ENCODE data around the gene POMT1.
"Not testable (repeated sequence)": the region's sequence is repeated elsewhere in the genome, so short reads cannot be mapped to it uniquely, and the experiment has no call there.

The POMT1 gene

GRCh38 chr9:131511880-131512279 lies 9.2 kb downstream of the POMT1 start:
- H3K27ac ChIP-seq (ENCODE audit: low read depth, low read length) = no peak overlapping the region
- H3K79me2 ChIP-seq (ENCODE audit: control insufficient read depth, low read length) = no peaks in the 10 kb centered on the region
- H3K36me3 ChIP-seq (ENCODE audit: control insufficient read depth, low read length) = peaks cover 70% of the 10 kb centered on the region
- no peaks in the 10 kb centered on the region for H3K9me2 ChIP-seq (replicated peaks; ENCODE audit: control insufficient read depth, low read length)
- TF ChIP-seq CTCF (IDR thresholded peaks at IDR 0.05; ENCODE audit: low read depth, low read length, poor library complexity, severe bottlenecking) (no peak), EZH2phosphoT487 (IDR thresholded peaks at IDR 0.05; ENCODE audit: borderline replicate concordance, low read length) (no peak)
- no peaks in the 10 kb centered on the region for H4K20me1 ChIP-seq (ENCODE audit: control insufficient read depth, insufficient read depth, low read depth, low read length)
- H3F3A ChIP-seq (ENCODE audit: control insufficient read depth, insufficient read depth) = peaks cover 17% of the 10 kb centered on the region
- H3K4me1 ChIP-seq (ENCODE audit: control insufficient read depth, low read length) = no peaks in the 10 kb centered on the region
- peaks cover 17% of the 10 kb centered on the region for H3K9me3 ChIP-seq (ENCODE audit: control insufficient read depth, insufficient read depth, low read length)
- no peak overlapping the region for H3K4me2 ChIP-seq (ENCODE audit: low read length)
- H3K27me3 ChIP-seq (ENCODE audit: control insufficient read depth, low read length) = no peaks in the 10 kb centered on the region
- no peak overlapping the region for H3K4me3 ChIP-seq (ENCODE audit: low read length)

- Histone ChIP-seq H3K79me2 (ENCODE audit: control insufficient read depth, low read length) (no peaks in the 10 kb centered on the region), H3K27me3 (ENCODE audit: control insufficient read depth, low read length) (no peaks in the 10 kb centered on the region), H3K36me3 (ENCODE audit: control insufficient read depth, low read length) (peaks cover 67% of the 10 kb centered on the region), H3K4me1 (ENCODE audit: control insufficient read depth, low read length) (no peaks in the 10 kb centered on the region), H3K4me3 (ENCODE audit: low read length) (no peak overlapping the region), H3K27ac (ENCODE audit: low read depth, low read length) (no peak overlapping the region), H3K4me2 (ENCODE audit: low read length) (no peak overlapping the region), H3K9me2 (replicated peaks; ENCODE audit: control insufficient read depth, low read length) (no peaks in the 10 kb centered on the region), H3K9me3 (ENCODE audit: control insufficient read depth, insufficient read depth, low read length) (peaks cover 17% of the 10 kb centered on the region), H3F3A (ENCODE audit: control insufficient read depth, insufficient read depth) (peaks cover 17% of the 10 kb centered on the region), H4K20me1 (ENCODE audit: control insufficient read depth, insufficient read depth, low read depth, low read length) (no peaks in the 10 kb centered on the region)
- no peak for TF ChIP-seq CTCF (IDR thresholded peaks at IDR 0.05; ENCODE audit: low read depth, low read length, poor library complexity, severe bottlenecking)
- TF ChIP-seq EZH2phosphoT487 (IDR thresholded peaks at IDR 0.05; ENCODE audit: borderline replicate concordance, low read length) = no peak
Observed at GRCh38 chr9:131513177-131513576, 10.5 kb downstream of the POMT1 start.

GRCh38 chr9:131515559-131516031 lies 12.9 kb downstream of the POMT1 start:
- not testable (repeated sequence) for H4K20me1 ChIP-seq (ENCODE audit: control insufficient read depth, insufficient read depth, low read depth, low read length); H3K4me1 ChIP-seq (ENCODE audit: control insufficient read depth, low read length); H3K9me2 ChIP-seq (replicated peaks; ENCODE audit: control insufficient read depth, low read length); H3K27me3 ChIP-seq (ENCODE audit: control insufficient read depth, low read length); H3K4me3 ChIP-seq (ENCODE audit: low read length); H3K79me2 ChIP-seq (ENCODE audit: control insufficient read depth, low read length); H3K4me2 ChIP-seq (ENCODE audit: low read length)
- peaks cover 17% of the 10 kb centered on the region for H3K9me3 ChIP-seq (ENCODE audit: control insufficient read depth, insufficient read depth, low read length)
- peak overlapping the region; percentile 44 for H3K27ac ChIP-seq (ENCODE audit: low read depth, low read length)
- H3K36me3 ChIP-seq (ENCODE audit: control insufficient read depth, low read length) = peaks cover 73% of the 10 kb centered on the region
- peaks cover 17% of the 10 kb centered on the region for H3F3A ChIP-seq (ENCODE audit: control insufficient read depth, insufficient read depth)

GRCh38 chr9:131516100-131516499 lies 13.4 kb downstream of the POMT1 start:
- H3F3A ChIP-seq (ENCODE audit: control insufficient read depth, insufficient read depth) = peaks cover 17% of the 10 kb centered on the region
- no peak overlapping the region for H3K4me3 ChIP-seq (ENCODE audit: low read length)
- H3K4me1 ChIP-seq (ENCODE audit: control insufficient read depth, low read length) = no peaks in the 10 kb centered on the region
- H3K9me2 ChIP-seq (replicated peaks; ENCODE audit: control insufficient read depth, low read length) = no peaks in the 10 kb centered on the region
- H3K27me3 ChIP-seq (ENCODE audit: control insufficient read depth, low read length) = no peaks in the 10 kb centered on the region
- peak overlapping the region; percentile 44; the same call in 1 of the 2 replicates for H3K27ac ChIP-seq (ENCODE audit: low read depth, low read length)
- peaks cover 72% of the 10 kb centered on the region for H3K36me3 ChIP-seq (ENCODE audit: control insufficient read depth, low read length)
- H4K20me1 ChIP-seq (ENCODE audit: control insufficient read depth, insufficient read depth, low read depth, low read length) = no peaks in the 10 kb centered on the region
- no peak overlapping the region for H3K4me2 ChIP-seq (ENCODE audit: low read length)
- peaks cover 17% of the 10 kb centered on the region for H3K9me3 ChIP-seq (ENCODE audit: control insufficient read depth, insufficient read depth, low read length)
- TF ChIP-seq CTCF (IDR thresholded peaks at IDR 0.05; ENCODE audit: low read depth, low read length, poor library complexity, severe bottlenecking) (no peak), EZH2phosphoT487 (IDR thresholded peaks at IDR 0.05; ENCODE audit: borderline replicate concordance, low read length) (no peak)
- no peaks in the 10 kb centered on the region for H3K79me2 ChIP-seq (ENCODE audit: control insufficient read depth, low read length)

All from DOHH2 (cell line).